Suprapubic skin (tissue), 3 donors: ENCODE results near the gene AGAP3.

Source experiments
- POLR2A ChIP-seq, 2 donors: fragments of 450-650 bp; IDR thresholded peaks; one replicate each; pipeline ENCODE4 v1.6.1; 2017; ENCODE audit warnings: antibody characterized with exemption in 2 of 2, mild to moderate bottlenecking in 2 of 2, moderate library complexity in 2 of 2
- TF ChIP-seq, protein P1 (sequence below), 2 donors: fragments of 200-600 bp in 1 of 2; fragments of 450-650 bp in 1 of 2; sonication (generic) in 1 of 2; IDR thresholded peaks; one replicate each; pipeline ENCODE4 v1.5.1; 2016 to 2019; ENCODE audit warnings: antibody characterized with exemption in 2 of 2, mild to moderate bottlenecking in 1 of 2, moderate library complexity in 1 of 2

GRCh38 chr7:151174246-151175046, 88.2 kb downstream of the AGAP3 start:
- TF ChIP-seq, protein P1, sequence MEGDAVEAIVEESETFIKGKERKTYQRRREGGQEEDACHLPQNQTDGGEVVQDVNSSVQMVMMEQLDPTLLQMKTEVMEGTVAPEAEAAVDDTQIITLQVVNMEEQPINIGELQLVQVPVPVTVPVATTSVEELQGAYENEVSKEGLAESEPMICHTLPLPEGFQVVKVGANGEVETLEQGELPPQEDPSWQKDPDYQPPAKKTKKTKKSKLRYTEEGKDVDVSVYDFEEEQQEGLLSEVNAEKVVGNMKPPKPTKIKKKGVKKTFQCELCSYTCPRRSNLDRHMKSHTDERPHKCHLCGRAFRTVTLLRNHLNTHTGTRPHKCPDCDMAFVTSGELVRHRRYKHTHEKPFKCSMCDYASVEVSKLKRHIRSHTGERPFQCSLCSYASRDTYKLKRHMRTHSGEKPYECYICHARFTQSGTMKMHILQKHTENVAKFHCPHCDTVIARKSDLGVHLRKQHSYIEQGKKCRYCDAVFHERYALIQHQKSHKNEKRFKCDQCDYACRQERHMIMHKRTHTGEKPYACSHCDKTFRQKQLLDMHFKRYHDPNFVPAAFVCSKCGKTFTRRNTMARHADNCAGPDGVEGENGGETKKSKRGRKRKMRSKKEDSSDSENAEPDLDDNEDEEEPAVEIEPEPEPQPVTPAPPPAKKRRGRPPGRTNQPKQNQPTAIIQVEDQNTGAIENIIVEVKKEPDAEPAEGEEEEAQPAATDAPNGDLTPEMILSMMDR (IDR thresholded peaks at IDR 0.05) = no peak
- TF ChIP-seq POLR2A (IDR thresholded peaks at IDR 0.05) = no peak
